ENCODE data around the gene PTPN7. TPM values are rescaled to one million over a fixed set of nuclear protein-coding genes. Genes with fewer than 3 reads are reported as not detected.

Gene PTPN7
- total and polyA plus RNA-seq, 2 of the 13 experiments (the other 11 are each of a cell fraction or from before 2014, with no cell fraction given) = not detected

GRCh38 chr1:202184750-202185460 lies 24.5 kb upstream of the PTPN7 start (continued):
- TF ChIP-seq, protein P1, sequence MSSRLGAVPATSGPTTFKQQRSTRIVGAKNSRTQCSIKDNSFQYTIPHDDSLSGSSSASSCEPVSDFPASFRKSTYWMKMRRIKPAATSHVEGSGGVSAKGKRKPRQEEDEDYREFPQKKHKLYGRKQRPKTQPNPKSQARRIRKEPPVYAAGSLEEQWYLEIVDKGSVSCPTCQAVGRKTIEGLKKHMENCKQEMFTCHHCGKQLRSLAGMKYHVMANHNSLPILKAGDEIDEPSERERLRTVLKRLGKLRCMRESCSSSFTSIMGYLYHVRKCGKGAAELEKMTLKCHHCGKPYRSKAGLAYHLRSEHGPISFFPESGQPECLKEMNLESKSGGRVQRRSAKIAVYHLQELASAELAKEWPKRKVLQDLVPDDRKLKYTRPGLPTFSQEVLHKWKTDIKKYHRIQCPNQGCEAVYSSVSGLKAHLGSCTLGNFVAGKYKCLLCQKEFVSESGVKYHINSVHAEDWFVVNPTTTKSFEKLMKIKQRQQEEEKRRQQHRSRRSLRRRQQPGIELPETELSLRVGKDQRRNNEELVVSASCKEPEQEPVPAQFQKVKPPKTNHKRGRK (CRISPR knock-in tag; IDR thresholded peaks at IDR 0.05) = no peak
- no peak for TF ChIP-seq ZNF33A (CRISPR knock-in tag; IDR thresholded peaks at IDR 0.05; ENCODE audit: borderline replicate concordance)
- no peak for TF ChIP-seq ISX (CRISPR knock-in tag; conservative IDR thresholded peaks at IDR 0.05)
- TF ChIP-seq CSRNP2 (CRISPR knock-in tag; conservative IDR thresholded peaks at IDR 0.05; ENCODE audit: low read depth) = no peak
- peak; percentile 52 for TF ChIP-seq YY1 (IDR thresholded peaks at IDR 0.05; ENCODE audit: insufficient read depth, insufficient replicate concordance, low read depth, low read length)
- no peak for TF ChIP-seq ZNF597 (CRISPR knock-in tag; IDR thresholded peaks at IDR 0.05)
- no peak for TF ChIP-seq ZNF547 (CRISPR knock-in tag; IDR thresholded peaks at IDR 0.05)
- TF ChIP-seq, protein P2, sequence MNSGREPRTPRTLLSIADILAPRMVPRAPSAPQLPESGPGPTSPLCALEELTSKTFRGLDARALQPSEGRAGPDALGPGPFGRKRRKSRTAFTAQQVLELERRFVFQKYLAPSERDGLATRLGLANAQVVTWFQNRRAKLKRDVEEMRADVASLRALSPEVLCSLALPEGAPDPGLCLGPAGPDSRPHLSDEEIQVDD (CRISPR knock-in tag; IDR thresholded peaks at IDR 0.05; ENCODE audit: borderline replicate concordance) = no peak
- TF ChIP-seq, protein P3, sequence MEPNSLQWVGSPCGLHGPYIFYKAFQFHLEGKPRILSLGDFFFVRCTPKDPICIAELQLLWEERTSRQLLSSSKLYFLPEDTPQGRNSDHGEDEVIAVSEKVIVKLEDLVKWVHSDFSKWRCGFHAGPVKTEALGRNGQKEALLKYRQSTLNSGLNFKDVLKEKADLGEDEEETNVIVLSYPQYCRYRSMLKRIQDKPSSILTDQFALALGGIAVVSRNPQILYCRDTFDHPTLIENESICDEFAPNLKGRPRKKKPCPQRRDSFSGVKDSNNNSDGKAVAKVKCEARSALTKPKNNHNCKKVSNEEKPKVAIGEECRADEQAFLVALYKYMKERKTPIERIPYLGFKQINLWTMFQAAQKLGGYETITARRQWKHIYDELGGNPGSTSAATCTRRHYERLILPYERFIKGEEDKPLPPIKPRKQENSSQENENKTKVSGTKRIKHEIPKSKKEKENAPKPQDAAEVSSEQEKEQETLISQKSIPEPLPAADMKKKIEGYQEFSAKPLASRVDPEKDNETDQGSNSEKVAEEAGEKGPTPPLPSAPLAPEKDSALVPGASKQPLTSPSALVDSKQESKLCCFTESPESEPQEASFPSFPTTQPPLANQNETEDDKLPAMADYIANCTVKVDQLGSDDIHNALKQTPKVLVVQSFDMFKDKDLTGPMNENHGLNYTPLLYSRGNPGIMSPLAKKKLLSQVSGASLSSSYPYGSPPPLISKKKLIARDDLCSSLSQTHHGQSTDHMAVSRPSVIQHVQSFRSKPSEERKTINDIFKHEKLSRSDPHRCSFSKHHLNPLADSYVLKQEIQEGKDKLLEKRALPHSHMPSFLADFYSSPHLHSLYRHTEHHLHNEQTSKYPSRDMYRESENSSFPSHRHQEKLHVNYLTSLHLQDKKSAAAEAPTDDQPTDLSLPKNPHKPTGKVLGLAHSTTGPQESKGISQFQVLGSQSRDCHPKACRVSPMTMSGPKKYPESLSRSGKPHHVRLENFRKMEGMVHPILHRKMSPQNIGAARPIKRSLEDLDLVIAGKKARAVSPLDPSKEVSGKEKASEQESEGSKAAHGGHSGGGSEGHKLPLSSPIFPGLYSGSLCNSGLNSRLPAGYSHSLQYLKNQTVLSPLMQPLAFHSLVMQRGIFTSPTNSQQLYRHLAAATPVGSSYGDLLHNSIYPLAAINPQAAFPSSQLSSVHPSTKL (CRISPR knock-in tag; IDR thresholded peaks at IDR 0.05) = no peak
- no peak for TF ChIP-seq ZNF367 (CRISPR knock-in tag; IDR thresholded peaks at IDR 0.05; ENCODE audit: borderline replicate concordance)
- no peak for TF ChIP-seq ZBTB3 (CRISPR knock-in tag; IDR thresholded peaks at IDR 0.05; ENCODE audit: borderline replicate concordance, low read depth)
- no peak for TF ChIP-seq SUZ12 (IDR thresholded peaks at IDR 0.05; ENCODE audit: low read depth, low read length)
- TF ChIP-seq ZNF672 (CRISPR knock-in tag; IDR thresholded peaks at IDR 0.05) = no peak
- peak; percentile 92 for TF ChIP-seq CTCF (CRISPR knock-in tag; IDR thresholded peaks at IDR 0.05)
- TF ChIP-seq ZNF670 (CRISPR knock-in tag; IDR thresholded peaks at IDR 0.05; ENCODE audit: borderline replicate concordance) = no peak
- TF ChIP-seq ZNF256 (CRISPR knock-in tag; conservative IDR thresholded peaks at IDR 0.05) = no peak
- no peak for TF ChIP-seq ELF4 (CRISPR knock-in tag; IDR thresholded peaks at IDR 0.05; ENCODE audit: borderline replicate concordance)
- no peak for TF ChIP-seq IKZF1 (IDR thresholded peaks at IDR 0.05)
- no peak for TF ChIP-seq SP4 (CRISPR knock-in tag; IDR thresholded peaks at IDR 0.05)
